ENCODE measurements around the gene CYP2A13. TPM values are rescaled to one million over a fixed set of nuclear protein-coding genes. Genes with fewer than 3 reads are reported as not detected.
"Not testable (repeated sequence)": the region's sequence is repeated elsewhere in the genome, so short reads cannot be mapped to it uniquely, and the experiment has no call there.

The CYP2A13 gene
- polyA plus RNA-seq, 4 donors, result not detected

DNA sequence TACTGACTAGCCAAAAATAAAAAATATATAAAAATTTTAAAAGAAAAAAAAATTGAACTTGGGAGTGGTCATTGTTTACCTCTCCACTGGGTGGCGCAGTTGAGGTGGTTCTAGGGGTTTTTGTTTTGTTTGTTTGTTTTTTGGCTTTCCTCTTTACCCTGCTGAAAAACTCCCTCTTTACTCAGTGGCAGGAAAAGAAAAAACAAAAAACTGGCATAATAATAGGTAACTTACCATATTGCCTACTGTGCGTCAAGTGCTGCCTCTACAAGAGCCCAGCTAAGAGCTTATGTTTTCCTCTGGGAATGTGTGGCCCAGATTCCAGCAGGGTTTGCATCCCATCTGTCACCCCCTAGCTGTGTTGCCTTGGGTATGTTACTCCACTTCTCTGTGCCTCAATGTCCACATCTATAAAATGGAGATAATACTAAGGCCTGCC lies 38.5 kb downstream of the CYP2A13 start:
- H3K4me3 ChIP-seq (ENCODE audit: low read depth in 1 of 3, low read length in 3 of 3); H3K27ac ChIP-seq (ENCODE audit: low read depth in 1 of 3, low read length in 2 of 3); H3K4me1 ChIP-seq (ENCODE audit: control insufficient read depth in 3 of 3, insufficient read depth in 2 of 3, low read depth in 1 of 3, low read length in 2 of 3); H3K27me3 ChIP-seq (ENCODE audit: control insufficient read depth in 3 of 3, insufficient read depth in 3 of 3, low read length in 3 of 3); FAIRE-seq; H3K9me3 ChIP-seq (ENCODE audit: control insufficient read depth in 2 of 2, insufficient read depth in 1 of 2, low read depth in 1 of 2, low read length in 1 of 2); DNase-seq; H3K36me3 ChIP-seq (ENCODE audit: control insufficient read depth in 3 of 3, insufficient read depth in 2 of 3, low read depth in 1 of 3, low read length in 3 of 3): not testable (repeated sequence)
- WGBS, 3 donors, result 43 to 48% (median 47%) methylated on average over 2 of the region's 2 CpGs

DNA sequence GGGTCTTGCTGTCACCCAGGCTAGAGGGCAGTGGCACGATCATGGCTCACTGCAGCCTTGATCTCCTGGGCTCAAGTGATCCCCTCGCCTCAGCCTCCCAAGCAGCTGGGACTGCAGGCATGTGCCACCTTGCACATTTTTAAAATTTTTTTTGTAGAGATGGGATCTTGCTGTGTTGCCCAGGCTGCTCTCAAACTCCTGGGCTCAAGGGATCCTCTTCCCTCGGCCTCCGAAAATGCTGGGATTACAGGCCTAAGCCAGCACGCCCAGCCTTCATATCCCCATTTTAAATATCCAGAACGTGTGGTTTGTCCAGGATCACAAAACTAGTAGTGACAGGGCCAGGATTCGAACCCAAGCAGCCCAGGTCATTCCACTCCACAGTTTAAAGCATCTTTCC lies 39.1 kb downstream of the CYP2A13 start:
- not testable (repeated sequence) for H3K4me3 ChIP-seq (ENCODE audit: low read depth in 1 of 3, low read length in 3 of 3); H3K27ac ChIP-seq (ENCODE audit: low read depth in 1 of 3, low read length in 2 of 3); H3K9me3 ChIP-seq (ENCODE audit: control insufficient read depth in 2 of 2, insufficient read depth in 1 of 2, low read depth in 1 of 2, low read length in 1 of 2); H3K4me1 ChIP-seq (ENCODE audit: control insufficient read depth in 3 of 3, insufficient read depth in 2 of 3, low read depth in 1 of 3, low read length in 2 of 3); FAIRE-seq; H3K27me3 ChIP-seq (ENCODE audit: control insufficient read depth in 3 of 3, insufficient read depth in 3 of 3, low read length in 3 of 3); DNase-seq; H3K36me3 ChIP-seq (ENCODE audit: control insufficient read depth in 3 of 3, insufficient read depth in 2 of 3, low read depth in 1 of 3, low read length in 3 of 3)
- WGBS, 3 donors, result 69 to 76% (median 69%) methylated on average over 7 of the region's 7 CpGs

DNA sequence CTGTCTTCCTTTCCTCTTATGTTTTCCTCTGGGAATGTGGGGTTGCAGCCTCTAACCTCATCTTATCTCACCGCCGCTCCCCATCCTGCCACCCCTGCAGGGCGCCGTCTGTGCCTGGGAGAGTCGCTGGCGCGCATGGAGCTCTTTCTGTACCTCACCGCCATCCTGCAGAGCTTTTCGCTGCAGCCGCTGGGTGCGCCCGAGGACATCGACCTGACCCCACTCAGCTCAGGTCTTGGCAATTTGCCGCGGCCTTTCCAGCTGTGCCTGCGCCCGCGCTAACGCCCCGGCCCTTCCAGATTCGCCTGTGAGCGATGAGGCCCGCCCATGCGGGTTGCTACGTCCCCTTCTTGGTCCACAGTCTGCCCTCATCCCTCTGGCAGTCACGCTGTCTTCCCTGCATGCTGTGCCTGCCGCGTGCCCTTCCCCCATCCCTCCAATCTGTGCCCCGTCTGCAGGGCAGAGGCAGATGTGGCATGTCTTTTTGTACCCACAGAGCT lies 39.6 kb downstream of the CYP2A13 start:
- DNase-seq, result peak; percentile 78 to 80
- H3K4me1 ChIP-seq (ENCODE audit: control insufficient read depth in 3 of 3, insufficient read depth in 2 of 3, low read depth in 1 of 3, low read length in 2 of 3); H3K4me3 ChIP-seq (ENCODE audit: low read depth in 1 of 3, low read length in 3 of 3); H3K9me3 ChIP-seq (ENCODE audit: control insufficient read depth in 2 of 2, insufficient read depth in 1 of 2, low read depth in 1 of 2, low read length in 1 of 2); H3K27ac ChIP-seq (ENCODE audit: low read depth in 1 of 3, low read length in 2 of 3); FAIRE-seq; H3K27me3 ChIP-seq (ENCODE audit: control insufficient read depth in 3 of 3, insufficient read depth in 3 of 3, low read length in 3 of 3); H3K36me3 ChIP-seq (ENCODE audit: control insufficient read depth in 3 of 3, insufficient read depth in 2 of 3, low read depth in 1 of 3, low read length in 3 of 3): not testable (repeated sequence)
- WGBS, 3 donors, result 1 to 3% (median 3%) methylated on average over 16 to 27 of the region's 29 CpGs

DNA sequence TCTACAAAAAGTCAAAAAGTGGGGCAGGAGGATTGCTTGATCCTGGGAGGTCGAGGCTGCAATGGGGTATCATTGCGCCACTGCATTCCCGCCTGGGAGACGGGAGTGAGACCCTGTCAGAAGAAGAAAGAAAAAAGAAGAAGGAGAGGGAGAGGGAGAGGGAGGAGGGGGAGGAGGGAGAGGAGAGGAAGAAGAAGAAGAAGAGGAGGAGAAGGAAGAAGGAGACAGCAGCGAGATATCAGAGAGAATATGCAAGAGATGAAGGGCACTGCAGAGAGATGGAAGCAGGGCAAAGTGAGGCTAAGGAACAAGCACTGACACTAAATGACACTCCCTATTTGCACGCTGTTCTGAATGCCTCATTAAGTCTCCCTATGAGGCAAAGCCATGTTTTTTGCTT lies 40.4 kb downstream of the CYP2A13 start:
- peaks cover 0 to 7% (median 0%) of the 10 kb centered on the region in 3 donors for H3K4me1 ChIP-seq (ENCODE audit: control insufficient read depth in 3 of 3, insufficient read depth in 2 of 3, low read depth in 1 of 3, low read length in 2 of 3)
- no peaks in the 10 kb centered on the region for H3K36me3 ChIP-seq (ENCODE audit: control insufficient read depth in 3 of 3, insufficient read depth in 2 of 3, low read depth in 1 of 3, low read length in 3 of 3)
- FAIRE-seq (no peak), DNase-seq (no peak)
- no peaks in the 10 kb centered on the region for H3K9me3 ChIP-seq (ENCODE audit: control insufficient read depth in 2 of 2, insufficient read depth in 1 of 2, low read depth in 1 of 2, low read length in 1 of 2)
- no peak overlapping the region for H3K27ac ChIP-seq (ENCODE audit: low read depth in 1 of 3, low read length in 2 of 3)
- peaks cover 0 to 6% (median 0%) of the 10 kb centered on the region in 3 donors for H3K27me3 ChIP-seq (ENCODE audit: control insufficient read depth in 3 of 3, insufficient read depth in 3 of 3, low read length in 3 of 3)
- H3K4me3 ChIP-seq (ENCODE audit: low read depth in 1 of 3, low read length in 3 of 3), result no peak overlapping the region
- WGBS, 3 donors, result 73 to 79% (median 75%) methylated on average over 6 of the region's 6 CpGs

DNA sequence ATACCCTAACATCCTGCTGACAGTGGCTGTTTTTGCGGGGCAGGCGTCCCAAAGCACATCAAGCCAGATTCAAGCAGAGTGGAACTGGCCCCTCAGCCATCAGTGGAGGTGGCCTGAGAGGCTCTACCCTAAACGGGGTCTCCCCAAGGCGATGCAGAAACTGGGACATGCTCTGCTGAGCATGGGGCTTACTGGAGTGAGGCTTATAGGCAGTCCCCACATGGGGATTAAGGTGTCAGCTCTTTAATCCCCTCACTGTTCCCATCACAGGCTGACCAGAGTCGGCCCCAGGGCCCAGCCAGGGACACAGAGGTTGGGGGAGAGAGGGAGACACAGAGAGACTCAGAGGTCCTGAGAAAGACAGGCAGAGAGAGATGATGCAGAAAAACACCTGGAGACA lies 42.9 kb downstream of the CYP2A13 start:
- Histone ChIP-seq H3K4me3 (ENCODE audit: low read depth in 1 of 3, low read length in 3 of 3) (no peak overlapping the region), H3K27me3 (ENCODE audit: control insufficient read depth in 3 of 3, insufficient read depth in 3 of 3, low read length in 3 of 3) (peaks cover 0 to 6% (median 0%) of the 10 kb centered on the region in 3 donors), H3K36me3 (ENCODE audit: control insufficient read depth in 3 of 3, insufficient read depth in 2 of 3, low read depth in 1 of 3, low read length in 3 of 3) (no peaks in the 10 kb centered on the region), H3K27ac (ENCODE audit: low read depth in 1 of 3, low read length in 2 of 3) (no peak overlapping the region), H3K4me1 (ENCODE audit: control insufficient read depth in 3 of 3, insufficient read depth in 2 of 3, low read depth in 1 of 3, low read length in 2 of 3) (peaks cover 0 to 11% (median 0%) of the 10 kb centered on the region in 3 donors), H3K9me3 (ENCODE audit: control insufficient read depth in 2 of 2, insufficient read depth in 1 of 2, low read depth in 1 of 2, low read length in 1 of 2) (no peaks in the 10 kb centered on the region)
- DNase-seq (no peak), FAIRE-seq (no peak)
- WGBS, 3 donors, result 74 to 84% (median 83%) methylated on average over 5 of the region's 5 CpGs

DNA sequence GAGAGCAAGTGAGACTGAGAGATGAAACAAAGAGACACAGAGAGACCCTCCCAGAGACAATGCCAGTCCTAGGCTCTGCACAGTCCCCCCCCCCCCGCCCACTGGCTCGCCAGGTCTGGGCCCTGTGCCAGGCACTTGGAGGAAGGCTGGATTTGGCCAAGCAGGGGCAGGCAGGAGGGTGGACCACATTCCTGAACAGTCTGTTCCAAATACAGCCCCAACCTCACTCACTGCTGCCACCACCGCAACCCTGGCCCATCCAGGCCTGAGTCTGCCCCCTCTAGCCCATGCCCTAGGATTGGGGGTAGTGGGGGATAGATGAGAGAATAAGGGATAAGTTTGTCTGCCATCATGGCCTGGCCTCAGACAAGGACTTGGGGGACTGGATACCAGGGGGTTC lies 45.0 kb downstream of the CYP2A13 start:
- DNase-seq, result no peak
- 44 to 86% (median 63%) methylated on average over 1 to 3 of the region's 3 CpGs for WGBS, 3 donors

DNA sequence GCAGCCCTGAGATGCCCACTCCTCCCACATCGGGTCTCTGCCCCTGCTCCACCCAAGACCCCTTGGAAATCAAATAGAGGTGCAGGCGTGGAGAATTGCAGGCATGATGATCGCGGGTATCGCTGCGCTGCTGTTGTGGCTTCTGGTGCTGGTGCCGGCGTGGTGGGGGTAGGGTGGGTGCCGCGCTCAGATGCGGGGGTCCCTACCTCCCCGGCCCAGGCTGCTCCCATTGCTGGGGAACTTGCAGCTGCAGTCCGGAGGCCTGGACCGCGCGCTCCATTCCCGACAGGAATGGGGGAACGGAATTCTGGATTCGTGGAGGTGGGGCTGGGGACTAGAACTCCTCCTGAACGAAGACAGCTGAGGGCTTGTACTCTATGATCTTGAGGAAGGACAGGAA lies 46.4 kb downstream of the CYP2A13 start:
- Histone ChIP-seq H3K9me3 (ENCODE audit: control insufficient read depth in 2 of 2, insufficient read depth in 1 of 2, low read depth in 1 of 2, low read length in 1 of 2) (no peaks in the 10 kb centered on the region), H3K27me3 (ENCODE audit: control insufficient read depth in 3 of 3, insufficient read depth in 3 of 3, low read length in 3 of 3) (peaks cover 0 to 6% (median 0%) of the 10 kb centered on the region in 3 donors), H3K4me3 (ENCODE audit: low read depth in 1 of 3, low read length in 3 of 3) (no peak overlapping the region), H3K27ac (ENCODE audit: low read depth in 1 of 3, low read length in 2 of 3) (no peak overlapping the region), H3K4me1 (ENCODE audit: control insufficient read depth in 3 of 3, insufficient read depth in 2 of 3, low read depth in 1 of 3, low read length in 2 of 3) (peaks cover 0 to 5% (median 2%) of the 10 kb centered on the region in 3 donors), H3K36me3 (ENCODE audit: control insufficient read depth in 3 of 3, insufficient read depth in 2 of 3, low read depth in 1 of 3, low read length in 3 of 3) (peaks cover 0 to 2% (median 0%) of the 10 kb centered on the region in 3 donors)
- WGBS, 3 donors, result 85 to 90% (median 89%) methylated on average over 17 to 20 of the region's 20 CpGs
- FAIRE-seq, result no peak
- DNase-seq, result no peak

More for the DNA sequence above, 45.0 kb downstream of the CYP2A13 start:
- peaks cover 0 to 2% (median 0%) of the 10 kb centered on the region in 3 donors for H3K36me3 ChIP-seq (ENCODE audit: control insufficient read depth in 3 of 3, insufficient read depth in 2 of 3, low read depth in 1 of 3, low read length in 3 of 3)
- no peak overlapping the region for H3K27ac ChIP-seq (ENCODE audit: low read depth in 1 of 3, low read length in 2 of 3)
- H3K4me3 ChIP-seq (ENCODE audit: low read depth in 1 of 3, low read length in 3 of 3), result no peak overlapping the region
- no peaks in the 10 kb centered on the region for H3K9me3 ChIP-seq (ENCODE audit: control insufficient read depth in 2 of 2, insufficient read depth in 1 of 2, low read depth in 1 of 2, low read length in 1 of 2)
- peaks cover 0 to 6% (median 0%) of the 10 kb centered on the region in 3 donors for H3K27me3 ChIP-seq (ENCODE audit: control insufficient read depth in 3 of 3, insufficient read depth in 3 of 3, low read length in 3 of 3)
- no peak for FAIRE-seq
- H3K4me1 ChIP-seq (ENCODE audit: control insufficient read depth in 3 of 3, insufficient read depth in 2 of 3, low read depth in 1 of 3, low read length in 2 of 3), result peaks cover 0 to 5% (median 2%) of the 10 kb centered on the region in 3 donors

DNA sequence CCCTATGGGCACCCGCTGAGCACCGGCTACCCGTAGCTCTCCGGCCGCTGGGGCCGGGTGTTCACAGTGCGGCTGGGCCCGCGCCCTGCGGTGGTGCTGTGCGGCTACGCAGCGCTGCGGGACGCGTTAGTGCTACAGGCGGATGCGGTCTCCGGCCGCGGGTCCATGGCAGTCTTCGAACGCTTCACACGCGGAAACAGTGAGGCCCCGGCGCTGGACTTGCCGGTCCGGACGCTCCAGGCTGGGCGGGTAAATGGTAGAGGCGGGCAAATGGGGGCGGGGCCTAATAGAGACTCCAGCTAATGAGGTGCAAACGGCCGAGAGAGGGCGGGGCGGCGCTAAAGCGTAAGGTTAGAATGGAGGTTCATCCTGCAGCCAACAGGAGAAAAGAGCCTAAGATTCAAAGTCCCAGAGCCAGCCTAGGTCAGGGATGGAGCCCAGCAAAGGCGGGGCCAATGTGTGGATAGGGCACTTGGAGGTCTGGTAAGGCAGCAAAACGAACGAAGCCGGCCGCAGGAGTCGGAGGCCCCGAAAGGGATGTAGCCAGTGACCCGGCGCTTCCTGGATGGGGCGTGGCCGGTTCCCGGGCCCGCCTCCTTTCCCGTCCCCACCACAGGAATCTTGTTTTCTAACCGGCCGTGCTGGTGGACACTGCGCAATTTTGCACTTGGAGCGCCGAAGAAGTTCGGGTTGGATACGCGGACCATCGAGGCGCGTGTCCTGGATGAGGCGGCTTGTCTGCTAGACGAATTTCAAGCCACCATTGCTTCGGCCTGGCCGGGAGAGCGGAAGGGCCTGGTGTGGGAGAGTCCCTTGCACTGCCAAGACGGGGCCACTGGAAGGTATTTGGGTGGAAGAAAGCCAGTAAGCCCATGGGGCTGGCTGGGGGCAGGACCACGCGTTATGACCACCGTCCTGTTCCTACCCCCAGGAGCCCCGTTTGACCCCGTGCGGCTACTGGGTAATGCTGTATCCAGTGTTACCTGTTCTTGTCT lies 47.4 kb downstream of the CYP2A13 start:
- peak overlapping the region; percentile 50 to 83 (median 63) for H3K27ac ChIP-seq (ENCODE audit: low read depth in 1 of 3, low read length in 2 of 3)
- 14 to 16% (median 14%) methylated on average over 42 to 74 of the region's 76 CpGs for WGBS, 3 donors
- peak; percentile 64 for FAIRE-seq

More for the DNA sequence above, 47.4 kb downstream of the CYP2A13 start:
- H3K4me3 ChIP-seq (ENCODE audit: low read depth in 1 of 3, low read length in 3 of 3), result peak overlapping the region in 2 of 3 donors; percentile 49 to 51
- not testable (repeated sequence) for H3K9me3 ChIP-seq (ENCODE audit: control insufficient read depth in 2 of 2, insufficient read depth in 1 of 2, low read depth in 1 of 2, low read length in 1 of 2); H3K27me3 ChIP-seq (ENCODE audit: control insufficient read depth in 3 of 3, insufficient read depth in 3 of 3, low read length in 3 of 3); H3K4me1 ChIP-seq (ENCODE audit: control insufficient read depth in 3 of 3, insufficient read depth in 2 of 3, low read depth in 1 of 3, low read length in 2 of 3); H3K36me3 ChIP-seq (ENCODE audit: control insufficient read depth in 3 of 3, insufficient read depth in 2 of 3, low read depth in 1 of 3, low read length in 3 of 3)
- peak; percentile 62 to 89 for DNase-seq

All from small intestine (tissue), 7 donors.